Prostate gland (tissue), 2 donors: ENCODE measurements around the gene CDH8. TPM values are rescaled to one million over a fixed set of nuclear protein-coding genes. Genes with fewer than 3 reads are reported as not detected.

Experiments used
- DNase-seq: peaks from one replicate; pipeline ENCODE4 v3.0.0-alpha.2; 2019; ENCODE audit warnings: low spot score
- H3K27ac ChIP-seq, 2 donors: fragments of 200-600 bp; sonication (generic); 2 replicates each; pipeline ENCODE4 v1.5.1; 2017 to 2019
- H3K27me3 ChIP-seq: fragments of 200-600 bp; sonication (generic); replicated peaks from 2 replicates; pipeline ENCODE4 v1.5.1; 2019; ENCODE audit not compliant: insufficient read depth
- H3K36me3 ChIP-seq, 2 donors: fragments of 200-600 bp; sonication (generic); 1 replicate in 1 of 2; 2 replicates in 1 of 2; pipeline versions ENCODE4 v1.5.1 to v1.8.1; 2017 to 2019
- H3K4me1 ChIP-seq: fragments of 200-600 bp; sonication (generic); replicated peaks from 2 replicates; pipeline ENCODE4 v1.5.1; 2019
- H3K4me3 ChIP-seq, 2 donors: fragments of 200-600 bp; sonication (generic); 2 replicates each; pipeline ENCODE4 v1.5.1; 2017 to 2019
- H3K9me3 ChIP-seq: fragments of 200-600 bp; sonication (generic); 2 replicates; pipeline ENCODE4 v1.5.1; 2017
- POLR2A ChIP-seq: fragments of 450-650 bp; IDR thresholded peaks from one replicate; pipeline ENCODE4 v1.6.1; 2016; ENCODE audit warnings: antibody characterized with exemption, mild to moderate bottlenecking
- POLR2AphosphoS5 ChIP-seq: sonication (generic); formaldehyde crosslinking; IDR thresholded peaks from one replicate; pipeline ENCODE4 v1.6.1; 2017; ENCODE audit warnings: antibody characterized with exemption
- WGBS: methylation state at CpG from one replicate; pipeline ENCODE4 v1.1.5; 2018; 5-methylcytosine and 5-hydroxymethylcytosine counted together
- intact Hi-C: fragments of 100-400 bp; cut with DNase I; formaldehyde crosslinking; loops from one replicate; pipeline ENCODE4 v1.14.2; 2022
- total RNA-seq, 2 donors: library from RNA; depleted of rRNA; stranded (reverse); fragments of >200 nt; gene quantifications; one replicate each; pipeline ENCODE4 v1.1.0, GENCODE V29; 2016
- TF ChIP-seq, protein P1 (sequence below), 4 experiments: fragments of 200-600 bp in 2 of 4; fragments of 450-650 bp in 2 of 4; sonication (generic) in 2 of 4; IDR thresholded peaks; 1 replicate in 3 of 4; 2 replicates in 1 of 4; pipeline ENCODE4 v1.5.1; 2016 to 2019; ENCODE audit warnings: antibody characterized with exemption in 4 of 4, mild to moderate bottlenecking in 2 of 4, moderate library complexity in 2 of 4

Gene CDH8
- total RNA-seq, 2 donors from 2014 or later = 1.0 to 3.1 TPM

DNA sequence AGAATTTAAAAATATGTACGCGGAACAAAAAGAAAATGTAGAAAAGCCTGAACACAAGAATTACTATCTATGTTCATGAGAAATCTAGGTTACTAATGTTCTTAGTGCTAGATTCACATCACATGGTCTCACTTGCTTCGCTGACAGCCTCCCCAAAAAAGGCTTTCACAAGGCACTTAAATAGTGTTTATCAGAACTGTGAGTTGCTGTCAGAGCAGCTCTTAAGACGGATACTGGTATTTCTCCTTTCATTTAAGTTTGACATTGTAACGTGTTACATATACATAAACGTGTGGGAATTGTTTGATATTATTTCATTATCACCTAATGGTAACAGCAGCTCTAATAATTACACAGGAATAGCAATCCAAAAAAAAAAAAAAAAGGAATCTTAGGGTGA lies 150.9 kb downstream of the CDH8 start:
- WGBS = 85% methylated on average over 6 of the region's 6 CpGs
- intact Hi-C loops = no loop called here

DNA sequence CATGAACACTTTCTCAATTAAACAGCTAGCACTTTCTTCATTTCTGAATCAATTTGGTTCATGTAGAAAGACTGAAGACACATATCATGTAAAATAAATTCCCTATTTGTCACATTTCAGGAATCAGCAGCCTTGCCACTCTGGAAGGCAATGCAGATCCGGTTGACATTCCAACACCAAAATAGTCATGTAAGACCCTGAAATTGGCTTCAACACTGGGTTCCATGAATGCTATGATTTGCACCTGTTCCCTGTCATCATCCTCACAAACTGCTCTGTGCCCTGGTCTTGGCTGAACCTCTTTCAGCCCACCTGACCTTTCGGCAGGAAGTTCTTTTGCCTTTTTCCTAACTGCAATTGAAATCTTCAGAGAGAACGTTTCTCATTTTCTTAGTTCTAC lies 156.9 kb downstream of the CDH8 start:
- Histone ChIP-seq H3K9me3 (no peaks in the 10 kb centered on the region), H3K27me3 (no peaks in the 10 kb centered on the region), H3K4me3 (no peak overlapping the region), H3K27ac (no peak overlapping the region), H3K4me1 (no peaks in the 10 kb centered on the region), H3K36me3 (no peaks in the 10 kb centered on the region)
- no peak for TF ChIP-seq POLR2A
- TF ChIP-seq POLR2AphosphoS5 = no peak
- TF ChIP-seq, protein P1, sequence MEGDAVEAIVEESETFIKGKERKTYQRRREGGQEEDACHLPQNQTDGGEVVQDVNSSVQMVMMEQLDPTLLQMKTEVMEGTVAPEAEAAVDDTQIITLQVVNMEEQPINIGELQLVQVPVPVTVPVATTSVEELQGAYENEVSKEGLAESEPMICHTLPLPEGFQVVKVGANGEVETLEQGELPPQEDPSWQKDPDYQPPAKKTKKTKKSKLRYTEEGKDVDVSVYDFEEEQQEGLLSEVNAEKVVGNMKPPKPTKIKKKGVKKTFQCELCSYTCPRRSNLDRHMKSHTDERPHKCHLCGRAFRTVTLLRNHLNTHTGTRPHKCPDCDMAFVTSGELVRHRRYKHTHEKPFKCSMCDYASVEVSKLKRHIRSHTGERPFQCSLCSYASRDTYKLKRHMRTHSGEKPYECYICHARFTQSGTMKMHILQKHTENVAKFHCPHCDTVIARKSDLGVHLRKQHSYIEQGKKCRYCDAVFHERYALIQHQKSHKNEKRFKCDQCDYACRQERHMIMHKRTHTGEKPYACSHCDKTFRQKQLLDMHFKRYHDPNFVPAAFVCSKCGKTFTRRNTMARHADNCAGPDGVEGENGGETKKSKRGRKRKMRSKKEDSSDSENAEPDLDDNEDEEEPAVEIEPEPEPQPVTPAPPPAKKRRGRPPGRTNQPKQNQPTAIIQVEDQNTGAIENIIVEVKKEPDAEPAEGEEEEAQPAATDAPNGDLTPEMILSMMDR (IDR thresholded peaks at IDR 0.05) = no peak
- intact Hi-C loops = no loop called here
- DNase-seq = no peak
- 93% methylated on average over 3 of the region's 3 CpGs for WGBS

More for the DNA sequence above, 150.9 kb downstream of the CDH8 start:
- Histone ChIP-seq H3K9me3 (no peaks in the 10 kb centered on the region), H3K4me1 (no peaks in the 10 kb centered on the region), H3K36me3 (no peaks in the 10 kb centered on the region), H3K4me3 (no peak overlapping the region), H3K27ac (no peak overlapping the region), H3K27me3 (no peaks in the 10 kb centered on the region)
- no peak for TF ChIP-seq POLR2A
- TF ChIP-seq, protein P1 (IDR thresholded peaks at IDR 0.05) = no peak
- no peak for TF ChIP-seq POLR2AphosphoS5
- DNase-seq = no peak

DNA sequence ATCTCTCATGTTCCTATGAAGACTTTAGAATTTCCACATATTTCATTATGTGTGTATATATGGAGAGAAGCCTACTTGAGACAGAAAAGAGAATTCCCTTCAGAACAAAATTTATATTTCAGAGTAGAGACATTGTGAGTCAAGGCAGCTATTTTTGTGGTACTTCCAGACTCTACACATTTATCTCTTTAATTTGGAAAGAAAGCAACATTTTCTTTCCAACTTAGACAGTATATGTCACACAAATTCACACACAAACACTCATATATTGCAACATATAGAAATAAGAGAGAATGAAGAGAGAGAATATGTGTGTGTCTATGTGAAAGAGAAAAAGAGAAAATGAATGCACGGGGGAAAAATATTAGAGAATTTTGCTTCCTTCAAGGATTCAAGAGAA lies 158.8 kb downstream of the CDH8 start:
- WGBS = 91% methylated on average over 1 of the region's 1 CpG
- Histone ChIP-seq H3K4me3 (no peak overlapping the region), H3K36me3 (no peaks in the 10 kb centered on the region), H3K4me1 (no peaks in the 10 kb centered on the region), H3K9me3 (no peaks in the 10 kb centered on the region), H3K27ac (no peak overlapping the region), H3K27me3 (no peaks in the 10 kb centered on the region)
- no peak for DNase-seq
- intact Hi-C loops = no loop called here
- TF ChIP-seq, protein P1 (IDR thresholded peaks at IDR 0.05) = no peak
- no peak for TF ChIP-seq POLR2AphosphoS5
- no peak for TF ChIP-seq POLR2A

DNA sequence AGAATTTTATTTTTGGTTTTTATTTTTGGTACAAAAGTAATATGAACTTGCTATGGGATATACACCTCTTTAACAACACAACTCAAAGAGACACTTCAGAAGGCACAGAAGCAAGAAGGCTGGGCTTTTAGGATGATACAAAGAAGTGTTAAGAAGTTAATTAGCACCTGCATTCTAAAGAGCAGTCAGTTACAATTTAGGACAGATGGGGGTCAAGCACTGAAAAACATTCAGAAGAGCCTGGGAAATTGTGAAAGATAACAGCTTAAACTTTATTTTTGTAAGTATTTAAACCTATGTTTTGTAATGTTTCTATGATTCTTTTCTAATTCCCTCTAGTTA lies 163.5 kb downstream of the CDH8 start:
- DNase-seq = no peak
- no peaks in the 10 kb centered on the region for H3K36me3 ChIP-seq
- intact Hi-C loops = no loop called here
- no peak for TF ChIP-seq POLR2A
- no peak for TF ChIP-seq POLR2AphosphoS5
- TF ChIP-seq, protein P1 (IDR thresholded peaks at IDR 0.05) = no peak
- H3K27ac ChIP-seq = no peak overlapping the region
- no peaks in the 10 kb centered on the region for H3K27me3 ChIP-seq
- H3K4me3 ChIP-seq = no peak overlapping the region
- no peaks in the 10 kb centered on the region for H3K9me3 ChIP-seq
- no peaks in the 10 kb centered on the region for H3K4me1 ChIP-seq

DNA sequence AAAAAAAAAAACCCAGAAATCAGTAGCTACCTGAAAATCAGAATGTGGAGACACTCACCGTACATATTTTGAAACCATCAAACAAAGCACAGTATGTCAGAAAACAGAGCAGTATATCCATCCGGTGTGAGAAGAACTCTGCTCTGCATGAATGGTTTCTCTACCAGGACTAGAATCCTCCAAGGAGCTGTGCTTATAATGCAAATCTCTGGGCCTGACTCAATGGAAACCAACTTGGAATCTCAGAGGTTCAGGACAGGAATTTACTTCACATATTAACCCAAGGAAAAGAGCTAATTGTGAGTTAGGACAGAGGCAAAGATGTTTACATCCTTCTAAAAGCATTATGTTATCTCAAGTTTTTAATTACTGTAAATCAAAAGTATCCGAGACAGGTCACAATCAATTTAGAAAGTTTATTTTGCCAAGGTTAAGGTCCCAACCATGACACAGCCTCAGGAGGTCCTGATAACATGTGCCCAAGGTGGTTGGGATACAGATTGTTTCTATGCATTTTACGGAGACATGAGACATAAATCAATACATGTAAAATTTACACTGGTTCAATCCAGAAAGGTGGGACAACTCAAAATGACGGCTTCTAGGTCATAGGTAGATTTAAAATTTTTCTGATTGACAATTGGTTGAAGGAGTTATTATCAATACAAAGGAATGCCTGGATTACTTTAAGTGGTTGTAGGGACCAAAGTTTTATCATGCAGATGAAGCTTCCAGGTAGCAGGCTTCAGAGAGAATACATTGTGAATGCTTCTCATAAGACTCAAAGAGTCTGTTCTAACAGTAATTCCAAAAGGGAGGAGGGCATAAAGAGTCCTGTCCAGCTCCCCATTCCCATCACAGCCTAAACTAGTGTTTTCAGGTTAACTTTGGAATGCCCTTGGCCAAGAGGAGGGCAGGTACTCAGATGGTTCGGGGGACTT lies 164.1 kb downstream of the CDH8 start:
- no peak for TF ChIP-seq POLR2A
- TF ChIP-seq, protein P1 (IDR thresholded peaks at IDR 0.05) = no peak
- no peak for TF ChIP-seq POLR2AphosphoS5
- WGBS = 79% methylated on average over 6 of the region's 6 CpGs

More for the DNA sequence above, 164.1 kb downstream of the CDH8 start:
- no peak for DNase-seq
- intact Hi-C loops = no loop called here
- no peaks in the 10 kb centered on the region for H3K27me3 ChIP-seq
- H3K4me3 ChIP-seq = no peak overlapping the region
- H3K36me3 ChIP-seq = no peaks in the 10 kb centered on the region
- no peaks in the 10 kb centered on the region for H3K4me1 ChIP-seq
- H3K9me3 ChIP-seq = no peaks in the 10 kb centered on the region
- no peak overlapping the region for H3K27ac ChIP-seq
